Activated naive CD8-positive, alpha-beta T cell treated with anti-CD3 and anti-CD28 coated beads, Interleukin-2, amount 50 U/mL, for 24 hours (primary cell): ENCODE data around the gene KRT78.
"Not testable (repeated sequence)": the region's sequence is repeated elsewhere in the genome, so short reads cannot be mapped to it uniquely, and the experiment has no call there.

Experiments used
- ATAC-seq: fragments of 150-1000 bp; cut with Tn5 transposase; one replicate; pipeline ENCODE4 v1.10.0; 2021
- DNase-seq: peaks from one replicate; pipeline ENCODE4 v3.0.0; 2021
- H3K27ac Mint-ChIP-seq: one replicate; pipeline ENCODE4 v1.8.0; 2021; ENCODE audit warnings: mild to moderate bottlenecking, mixed read lengths
- H3K27me3 Mint-ChIP-seq: one replicate; pipeline ENCODE4 v1.8.0; 2021; ENCODE audit warnings: mixed read lengths
- H3K36me3 Mint-ChIP-seq: one replicate; pipeline ENCODE4 v1.8.0; 2021; ENCODE audit warnings: low read depth, mixed read lengths
- H3K4me1 Mint-ChIP-seq: one replicate; pipeline ENCODE4 v1.8.0; 2021; ENCODE audit warnings: mixed read lengths
- H3K4me3 Mint-ChIP-seq: one replicate; pipeline ENCODE4 v1.8.0; 2021; ENCODE audit warnings: mild to moderate bottlenecking, moderate library complexity, mixed read lengths
- H3K9me3 Mint-ChIP-seq: one replicate; pipeline ENCODE4 v1.8.0; 2021; ENCODE audit warnings: mixed read lengths

The KRT78 gene

GRCh38 chr12:52848661-52849255 is at the start of gene KRT78:
TSS of gene KRT78 (minus strand) at chr12:52848994. CDS start at chr12:52848930, 64 bp downstream.
- H3K27me3 Mint-ChIP-seq: peaks cover 12% of the 10 kb centered on the region
- peaks cover 15% of the 10 kb centered on the region for H3K4me1 Mint-ChIP-seq
- no peaks in the 10 kb centered on the region for H3K9me3 Mint-ChIP-seq
- no peak for DNase-seq
- H3K4me3 Mint-ChIP-seq: no peak within 1 kb of the TSS
- no peak for ATAC-seq
- no peak within 1 kb of the TSS for H3K27ac Mint-ChIP-seq
- H3K36me3 Mint-ChIP-seq: no peaks in the 10 kb centered on the region

GRCh38 chr12:52896190-52897100 is 47.7 kb upstream of the KRT78 start:
- no peaks in the 10 kb centered on the region for H3K36me3 Mint-ChIP-seq
- H3K27ac Mint-ChIP-seq: no peak overlapping the region
- H3K27me3 Mint-ChIP-seq: no peaks in the 10 kb centered on the region
- no peaks in the 10 kb centered on the region for H3K4me1 Mint-ChIP-seq
- H3K4me3 Mint-ChIP-seq: no peak overlapping the region
- DNase-seq (no peak), ATAC-seq (peak; percentile 22)
- no peaks in the 10 kb centered on the region for H3K9me3 Mint-ChIP-seq

GRCh38 chr12:52895726-52896189 is 47.0 kb upstream of the KRT78 start:
- ATAC-seq (peak; percentile 38), DNase-seq (no peak)
- Mint-ChIP-seq H3K4me3 (no peak overlapping the region), H3K9me3 (no peaks in the 10 kb centered on the region), H3K36me3 (no peaks in the 10 kb centered on the region), H3K27ac (no peak overlapping the region), H3K4me1 (no peaks in the 10 kb centered on the region), H3K27me3 (no peaks in the 10 kb centered on the region)

- no peak for ATAC-seq
- Mint-ChIP-seq H3K27ac (no peak overlapping the region), H3K9me3 (no peaks in the 10 kb centered on the region), H3K36me3 (no peaks in the 10 kb centered on the region), H3K4me3 (no peak overlapping the region), H3K27me3 (no peaks in the 10 kb centered on the region), H3K4me1 (no peaks in the 10 kb centered on the region)
- no peak for DNase-seq
Measured at GRCh38 chr12:52892974-52893373, 44.2 kb upstream of the KRT78 start.

GRCh38 chr12:52892207-52892852 is 43.5 kb upstream of the KRT78 start:
- no peak overlapping the region for H3K27ac Mint-ChIP-seq
- DNase-seq (no peak), ATAC-seq (no peak)
- no peaks in the 10 kb centered on the region for H3K27me3 Mint-ChIP-seq
- no peak overlapping the region for H3K4me3 Mint-ChIP-seq
- H3K36me3 Mint-ChIP-seq: no peaks in the 10 kb centered on the region
- no peaks in the 10 kb centered on the region for H3K9me3 Mint-ChIP-seq
- no peaks in the 10 kb centered on the region for H3K4me1 Mint-ChIP-seq

GRCh38 chr12:52891044-52891443 is 42.2 kb upstream of the KRT78 start:
- Mint-ChIP-seq H3K4me3 (no peak overlapping the region), H3K27me3 (no peaks in the 10 kb centered on the region), H3K4me1 (no peaks in the 10 kb centered on the region), H3K27ac (no peak overlapping the region), H3K36me3 (no peaks in the 10 kb centered on the region), H3K9me3 (no peaks in the 10 kb centered on the region)
- DNase-seq (no peak), ATAC-seq (no peak)

- H3K27me3 Mint-ChIP-seq: no peaks in the 10 kb centered on the region
- no peaks in the 10 kb centered on the region for H3K36me3 Mint-ChIP-seq
- no peak overlapping the region for H3K27ac Mint-ChIP-seq
- no peak for ATAC-seq
- H3K9me3 Mint-ChIP-seq: no peaks in the 10 kb centered on the region
- H3K4me3 Mint-ChIP-seq: no peak overlapping the region
- no peak for DNase-seq
- no peaks in the 10 kb centered on the region for H3K4me1 Mint-ChIP-seq
Measured at GRCh38 chr12:52890417-52890816, 41.6 kb upstream of the KRT78 start.

- no peak overlapping the region for H3K4me3 Mint-ChIP-seq
- H3K27me3 Mint-ChIP-seq: peaks cover 7% of the 10 kb centered on the region
- H3K9me3 Mint-ChIP-seq: no peaks in the 10 kb centered on the region
- no peaks in the 10 kb centered on the region for H3K36me3 Mint-ChIP-seq
- peak; percentile 88 for DNase-seq
- H3K4me1 Mint-ChIP-seq: peaks cover 5% of the 10 kb centered on the region
- H3K27ac Mint-ChIP-seq: no peak overlapping the region
- peak; percentile 81 for ATAC-seq
Measured at GRCh38 chr12:52884526-52885293, 35.9 kb upstream of the KRT78 start.

- H3K4me3 Mint-ChIP-seq, H3K9me3 Mint-ChIP-seq, DNase-seq, H3K27me3 Mint-ChIP-seq, H3K36me3 Mint-ChIP-seq, H3K27ac Mint-ChIP-seq, ATAC-seq, H3K4me1 Mint-ChIP-seq: not testable (repeated sequence)
Measured at GRCh38 chr12:52880499-52880898, 31.7 kb upstream of the KRT78 start.

GRCh38 chr12:52879394-52880351 is 30.9 kb upstream of the KRT78 start:
- DNase-seq: peak; percentile 75
- peaks cover 7% of the 10 kb centered on the region for H3K27me3 Mint-ChIP-seq
- no peaks in the 10 kb centered on the region for H3K36me3 Mint-ChIP-seq
- H3K27ac Mint-ChIP-seq: no peak overlapping the region
- peak; percentile 93 for ATAC-seq
- H3K4me3 Mint-ChIP-seq: peak overlapping the region; percentile 67
- no peaks in the 10 kb centered on the region for H3K9me3 Mint-ChIP-seq
- H3K4me1 Mint-ChIP-seq: peaks cover 9% of the 10 kb centered on the region

- no peak for ATAC-seq
- no peak overlapping the region for H3K4me3 Mint-ChIP-seq
Measured at GRCh38 chr12:52878507-52879393, 30.0 kb upstream of the KRT78 start.

GRCh38 chr12:52877242-52877641 is 28.4 kb upstream of the KRT78 start:
- H3K4me1 Mint-ChIP-seq: peaks cover 24% of the 10 kb centered on the region
- peaks cover 7% of the 10 kb centered on the region for H3K27me3 Mint-ChIP-seq

More at GRCh38 chr12:52878507-52879393, 30.0 kb upstream of the KRT78 start:
- no peak overlapping the region for H3K27ac Mint-ChIP-seq
- H3K4me1 Mint-ChIP-seq: peaks cover 14% of the 10 kb centered on the region
- DNase-seq: no peak
- H3K9me3 Mint-ChIP-seq: no peaks in the 10 kb centered on the region
- H3K27me3 Mint-ChIP-seq: peaks cover 7% of the 10 kb centered on the region
- no peaks in the 10 kb centered on the region for H3K36me3 Mint-ChIP-seq

GRCh38 chr12:52876372-52876771 is 27.6 kb upstream of the KRT78 start:
- DNase-seq (no peak), ATAC-seq (no peak)
- Mint-ChIP-seq H3K4me3 (no peak overlapping the region), H3K9me3 (no peaks in the 10 kb centered on the region), H3K4me1 (peaks cover 26% of the 10 kb centered on the region), H3K27me3 (peaks cover 5% of the 10 kb centered on the region), H3K36me3 (no peaks in the 10 kb centered on the region), H3K27ac (no peak overlapping the region)

More at GRCh38 chr12:52877242-52877641, 28.4 kb upstream of the KRT78 start:
- no peak for ATAC-seq
- H3K36me3 Mint-ChIP-seq: no peaks in the 10 kb centered on the region
- H3K27ac Mint-ChIP-seq: no peak overlapping the region
- no peak overlapping the region for H3K4me3 Mint-ChIP-seq
- no peaks in the 10 kb centered on the region for H3K9me3 Mint-ChIP-seq
- DNase-seq: no peak
